ENCODE measurements around the gene LAMA2. TPM values are rescaled to one million over a fixed set of nuclear protein-coding genes. Genes with fewer than 3 reads are reported as not detected.

LAMA2 gene
- total RNA-seq, 4 donors from 2014 or later: 15.4 to 55.3 (median 38.7) TPM

- H3K9me3 ChIP-seq: no peaks in the 10 kb centered on the region
- DNase-seq: no peak
- no peaks in the 10 kb centered on the region for H3K4me1 ChIP-seq
- no peak overlapping the region for H3K4me3 ChIP-seq
- no peak overlapping the region for H3K27ac ChIP-seq
- H3K36me3 ChIP-seq: no peaks in the 10 kb centered on the region
- H3K27me3 ChIP-seq: no peaks in the 10 kb centered on the region
- TF ChIP-seq CTCF (IDR thresholded peaks at IDR 0.05): no peak
- no peak for TF ChIP-seq POLR2A (IDR thresholded peaks at IDR 0.05)
Measured at GRCh38 chr6:129434091-129434490, 551.2 kb downstream of the LAMA2 start.

- Histone ChIP-seq H3K27me3 (no peaks in the 10 kb centered on the region), H3K4me3 (no peak overlapping the region), H3K4me1 (no peaks in the 10 kb centered on the region), H3K9me3 (no peaks in the 10 kb centered on the region), H3K36me3 (no peaks in the 10 kb centered on the region), H3K27ac (no peak overlapping the region)
- no peak for DNase-seq
- TF ChIP-seq CTCF (IDR thresholded peaks at IDR 0.05) (no peak), POLR2A (IDR thresholded peaks at IDR 0.05) (no peak)
Measured at GRCh38 chr6:129440691-129441090, 557.8 kb downstream of the LAMA2 start.

- TF ChIP-seq CTCF (IDR thresholded peaks at IDR 0.05) (no peak), POLR2A (IDR thresholded peaks at IDR 0.05) (no peak)
- Histone ChIP-seq H3K36me3 (no peaks in the 10 kb centered on the region), H3K4me1 (no peaks in the 10 kb centered on the region), H3K9me3 (no peaks in the 10 kb centered on the region), H3K4me3 (no peak overlapping the region), H3K27me3 (no peaks in the 10 kb centered on the region), H3K27ac (no peak overlapping the region)
- DNase-seq: no peak
Measured at GRCh38 chr6:129444683-129445082, 561.7 kb downstream of the LAMA2 start.

- Histone ChIP-seq H3K4me1 (no peaks in the 10 kb centered on the region), H3K27me3 (no peaks in the 10 kb centered on the region), H3K27ac (no peak overlapping the region), H3K4me3 (no peak overlapping the region), H3K9me3 (no peaks in the 10 kb centered on the region), H3K36me3 (no peaks in the 10 kb centered on the region)
- DNase-seq: no peak
- no peak for TF ChIP-seq CTCF (IDR thresholded peaks at IDR 0.05)
- TF ChIP-seq POLR2A (IDR thresholded peaks at IDR 0.05): no peak
Measured at GRCh38 chr6:129446272-129447197, 563.6 kb downstream of the LAMA2 start.

- no peak overlapping the region for H3K27ac ChIP-seq
- H3K36me3 ChIP-seq: no peaks in the 10 kb centered on the region
- no peaks in the 10 kb centered on the region for H3K9me3 ChIP-seq
- no peak for DNase-seq
- H3K27me3 ChIP-seq: no peaks in the 10 kb centered on the region
- no peaks in the 10 kb centered on the region for H3K4me1 ChIP-seq
- H3K4me3 ChIP-seq: no peak overlapping the region
- TF ChIP-seq CTCF (IDR thresholded peaks at IDR 0.05): no peak
Measured at GRCh38 chr6:129447198-129447565, 564.2 kb downstream of the LAMA2 start.
